Activated naive CD8-positive, alpha-beta T cell treated with anti-CD3 and anti-CD28 coated beads, Interleukin-2, amount 50 U/mL, for 24 hours (primary cell): ENCODE results near the gene GRIA1.

ENCODE experiments used
- ATAC-seq: fragments of 150-1000 bp; cut with Tn5 transposase; one replicate; pipeline ENCODE4 v1.10.0; 2021
- DNase-seq: peaks from one replicate; pipeline ENCODE4 v3.0.0; 2021
- H3K27ac Mint-ChIP-seq: one replicate; pipeline ENCODE4 v1.8.0; 2021; ENCODE audit warnings: mild to moderate bottlenecking, mixed read lengths
- H3K27me3 Mint-ChIP-seq: one replicate; pipeline ENCODE4 v1.8.0; 2021; ENCODE audit warnings: mixed read lengths
- H3K36me3 Mint-ChIP-seq: one replicate; pipeline ENCODE4 v1.8.0; 2021; ENCODE audit warnings: low read depth, mixed read lengths
- H3K4me1 Mint-ChIP-seq: one replicate; pipeline ENCODE4 v1.8.0; 2021; ENCODE audit warnings: mixed read lengths
- H3K4me3 Mint-ChIP-seq: one replicate; pipeline ENCODE4 v1.8.0; 2021; ENCODE audit warnings: mild to moderate bottlenecking, moderate library complexity, mixed read lengths
- H3K9me3 Mint-ChIP-seq: one replicate; pipeline ENCODE4 v1.8.0; 2021; ENCODE audit warnings: mixed read lengths

The GRIA1 gene

GRCh38 chr5:153480401-153480800 lies 10.1 kb upstream of the GRIA1 start:
- Mint-ChIP-seq H3K27ac (no peak overlapping the region), H3K4me3 (no peak overlapping the region), H3K4me1 (no peaks in the 10 kb centered on the region), H3K9me3 (peaks cover 3% of the 10 kb centered on the region), H3K27me3 (peaks cover 5% of the 10 kb centered on the region), H3K36me3 (no peaks in the 10 kb centered on the region)
- DNase-seq (no peak), ATAC-seq (no peak)

DNA sequence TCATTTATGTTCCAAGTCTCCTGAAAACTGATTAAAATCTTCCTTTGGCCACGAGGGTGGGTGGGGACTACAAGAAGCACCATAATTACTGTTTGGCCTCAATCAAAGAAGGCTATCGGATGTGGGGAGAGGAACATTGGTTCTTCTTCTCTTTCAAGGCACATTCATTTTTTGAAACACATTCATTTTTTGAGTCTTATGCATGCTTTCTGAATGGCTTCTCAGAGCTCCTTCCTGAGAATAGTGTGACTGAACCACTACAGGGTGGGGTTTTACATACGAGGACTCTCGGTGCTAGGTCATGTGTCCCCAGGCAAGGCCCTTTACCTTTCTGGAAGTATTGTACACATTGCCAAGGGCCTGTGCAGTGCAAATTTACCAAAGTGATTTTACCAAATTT lies 7.0 kb upstream of the GRIA1 start:
- H3K27me3 Mint-ChIP-seq: no peaks in the 10 kb centered on the region
- H3K9me3 Mint-ChIP-seq: peaks cover 3% of the 10 kb centered on the region
- no peak for DNase-seq
- no peak overlapping the region for H3K27ac Mint-ChIP-seq
- ATAC-seq: no peak
- H3K4me1 Mint-ChIP-seq: no peaks in the 10 kb centered on the region
- no peaks in the 10 kb centered on the region for H3K36me3 Mint-ChIP-seq
- H3K4me3 Mint-ChIP-seq: no peak overlapping the region

DNA sequence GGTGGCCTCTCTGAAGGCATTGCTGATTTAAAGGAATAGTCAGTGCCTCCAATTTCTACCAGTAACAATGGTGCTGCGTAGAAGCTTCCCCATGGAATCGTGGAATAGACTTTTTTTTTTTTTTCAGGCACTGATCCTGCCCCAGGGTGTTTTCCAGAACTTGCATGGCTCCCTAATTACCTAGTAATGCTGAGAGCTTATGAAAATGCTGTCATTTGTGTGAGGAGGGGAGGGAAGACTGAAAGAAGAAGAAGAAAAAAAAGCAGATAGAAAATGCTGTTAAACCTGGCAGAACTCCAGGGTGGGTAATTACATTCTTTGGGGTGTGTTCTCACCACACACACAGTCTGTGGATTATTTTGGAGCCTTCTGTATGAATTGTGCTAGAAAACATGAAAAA lies 4.8 kb upstream of the GRIA1 start:
- Mint-ChIP-seq H3K27ac (no peak overlapping the region), H3K27me3 (peaks cover 8% of the 10 kb centered on the region), H3K4me1 (no peaks in the 10 kb centered on the region), H3K36me3 (no peaks in the 10 kb centered on the region), H3K4me3 (no peak overlapping the region), H3K9me3 (peaks cover 3% of the 10 kb centered on the region)
- ATAC-seq (no peak), DNase-seq (no peak)

DNA sequence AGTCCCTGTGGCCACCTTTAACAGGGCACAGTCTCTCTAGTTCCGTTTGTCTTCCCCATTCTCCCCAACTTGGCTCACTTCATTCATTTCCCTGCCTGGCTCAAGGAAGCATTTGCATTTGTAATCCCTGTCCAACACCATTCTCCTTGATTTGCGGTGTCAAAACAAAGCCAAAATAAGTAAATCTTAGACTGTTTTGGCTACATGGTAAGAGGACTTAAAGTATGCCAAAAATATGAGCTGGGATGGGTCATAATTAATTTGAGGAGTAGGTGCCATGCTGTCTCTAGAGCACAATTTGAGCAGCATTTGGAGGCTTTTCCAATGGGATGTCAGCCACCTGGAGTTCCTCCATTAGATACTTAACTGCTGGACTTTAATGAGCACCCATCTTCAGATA lies 3.7 kb upstream of the GRIA1 start:
- ATAC-seq (no peak), DNase-seq (no peak)
- Mint-ChIP-seq H3K36me3 (no peaks in the 10 kb centered on the region), H3K27ac (no peak overlapping the region), H3K4me1 (no peaks in the 10 kb centered on the region), H3K4me3 (no peak overlapping the region), H3K9me3 (peaks cover 3% of the 10 kb centered on the region), H3K27me3 (peaks cover 15% of the 10 kb centered on the region)

- DNase-seq: no peak
These were observed 859 bp upstream of the GRIA1 start for GRCh38 chr5:153489611-153490010.

GRCh38 chr5:153491038-153491744 lies 721 bp downstream of the GRIA1 start:
- H3K36me3 Mint-ChIP-seq: no peaks in the 10 kb centered on the region
- no peak for ATAC-seq
- peaks cover 24% of the 10 kb centered on the region for H3K27me3 Mint-ChIP-seq
- no peak overlapping the region for H3K27ac Mint-ChIP-seq
- H3K4me3 Mint-ChIP-seq: no peak overlapping the region
- H3K4me1 Mint-ChIP-seq: no peaks in the 10 kb centered on the region
- H3K9me3 Mint-ChIP-seq: no peaks in the 10 kb centered on the region
- DNase-seq: no peak

More at GRCh38 chr5:153489611-153490010, 859 bp upstream of the GRIA1 start:
- no peaks in the 10 kb centered on the region for H3K4me1 Mint-ChIP-seq
- ATAC-seq: no peak
- peaks cover 3% of the 10 kb centered on the region for H3K9me3 Mint-ChIP-seq
- peaks cover 24% of the 10 kb centered on the region for H3K27me3 Mint-ChIP-seq
- H3K27ac Mint-ChIP-seq: no peak overlapping the region
- no peak overlapping the region for H3K4me3 Mint-ChIP-seq
- H3K36me3 Mint-ChIP-seq: no peaks in the 10 kb centered on the region

DNA sequence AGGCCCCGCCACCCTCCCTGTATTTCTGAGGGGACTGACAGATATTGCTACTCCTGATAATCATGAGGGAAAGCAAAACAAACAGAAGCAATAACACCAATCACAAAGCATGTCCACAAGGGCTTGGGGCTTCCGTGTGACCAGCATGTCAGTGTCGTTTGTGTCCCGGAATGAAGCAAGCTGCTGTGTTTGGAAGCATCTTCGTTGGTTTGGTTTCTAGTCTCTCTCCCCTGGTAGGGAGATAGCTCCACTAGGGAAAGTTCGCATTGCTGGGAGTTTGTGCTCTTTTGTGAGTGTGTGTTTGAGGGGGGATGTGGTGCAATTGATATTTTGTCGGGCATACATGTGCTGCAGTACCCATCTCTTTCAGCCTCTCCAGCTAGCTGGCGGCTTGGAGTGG lies 1.4 kb downstream of the GRIA1 start:
- no peak overlapping the region for H3K27ac Mint-ChIP-seq
- H3K4me1 Mint-ChIP-seq: no peaks in the 10 kb centered on the region
- peaks cover 24% of the 10 kb centered on the region for H3K27me3 Mint-ChIP-seq
- ATAC-seq: no peak
- H3K9me3 Mint-ChIP-seq: no peaks in the 10 kb centered on the region
- H3K36me3 Mint-ChIP-seq: no peaks in the 10 kb centered on the region
- no peak overlapping the region for H3K4me3 Mint-ChIP-seq
- no peak for DNase-seq

GRCh38 chr5:153496835-153497234 lies 6.4 kb downstream of the GRIA1 start:
- DNase-seq (no peak), ATAC-seq (no peak)
- Mint-ChIP-seq H3K27ac (no peak overlapping the region), H3K9me3 (no peaks in the 10 kb centered on the region), H3K36me3 (no peaks in the 10 kb centered on the region), H3K27me3 (peaks cover 8% of the 10 kb centered on the region), H3K4me3 (no peak overlapping the region), H3K4me1 (no peaks in the 10 kb centered on the region)

DNA sequence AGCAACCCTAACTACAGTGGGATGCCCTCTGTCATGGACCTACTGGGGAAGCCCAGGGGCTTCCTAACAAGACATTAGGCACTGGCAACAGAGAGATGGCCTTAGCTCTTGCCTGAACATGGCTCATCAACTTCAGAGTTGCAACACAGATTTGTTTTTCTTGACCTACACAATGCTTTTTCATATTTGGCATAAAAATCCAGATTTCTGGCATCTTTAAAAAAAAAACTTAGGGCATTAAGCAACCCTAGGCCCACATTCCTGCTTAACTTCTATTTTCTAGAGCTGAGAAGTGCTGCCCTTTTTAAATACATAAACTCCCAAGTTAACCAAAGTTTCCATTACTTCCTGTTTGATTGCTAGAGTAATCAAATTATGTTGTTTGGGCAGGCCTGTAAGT lies 8.0 kb downstream of the GRIA1 start:
- no peaks in the 10 kb centered on the region for H3K9me3 Mint-ChIP-seq
- DNase-seq (no peak), ATAC-seq (no peak)
- no peaks in the 10 kb centered on the region for H3K36me3 Mint-ChIP-seq
- H3K4me1 Mint-ChIP-seq: no peaks in the 10 kb centered on the region
- H3K27ac Mint-ChIP-seq: no peak overlapping the region
- no peak overlapping the region for H3K4me3 Mint-ChIP-seq
- peaks cover 2% of the 10 kb centered on the region for H3K27me3 Mint-ChIP-seq

GRCh38 chr5:153500178-153500577 lies 9.7 kb downstream of the GRIA1 start:
- ATAC-seq: no peak
- Mint-ChIP-seq H3K9me3 (no peaks in the 10 kb centered on the region), H3K27me3 (no peaks in the 10 kb centered on the region)

GRCh38 chr5:153504726-153505125 lies 14.3 kb downstream of the GRIA1 start:
- Mint-ChIP-seq H3K36me3 (no peaks in the 10 kb centered on the region), H3K27ac (no peak overlapping the region), H3K27me3 (no peaks in the 10 kb centered on the region), H3K4me1 (no peaks in the 10 kb centered on the region), H3K4me3 (no peak overlapping the region), H3K9me3 (no peaks in the 10 kb centered on the region)
- DNase-seq (no peak), ATAC-seq (no peak)

More at GRCh38 chr5:153500178-153500577, 9.7 kb downstream of the GRIA1 start:
- no peaks in the 10 kb centered on the region for H3K36me3 Mint-ChIP-seq
- H3K4me1 Mint-ChIP-seq: no peaks in the 10 kb centered on the region
- no peak overlapping the region for H3K27ac Mint-ChIP-seq
- no peak for DNase-seq
- no peak overlapping the region for H3K4me3 Mint-ChIP-seq

DNA sequence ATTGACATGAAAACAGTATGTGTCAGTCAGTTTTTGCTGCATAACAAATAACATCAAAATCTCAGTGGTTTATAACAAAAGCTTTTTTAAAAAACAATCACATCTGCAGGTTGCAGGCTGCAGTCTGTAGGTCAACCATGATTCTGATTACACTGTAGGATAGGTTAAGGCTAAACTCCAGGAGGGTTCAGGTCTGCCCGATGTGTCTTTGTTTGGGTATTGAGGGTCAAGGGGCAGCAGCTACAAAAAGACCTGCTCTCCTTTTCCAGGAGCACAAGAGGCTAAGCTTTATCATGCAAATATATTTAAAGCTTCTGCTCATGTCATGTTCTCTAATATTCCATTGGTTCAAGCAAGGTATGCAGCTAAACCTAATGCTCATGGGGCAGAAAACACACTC lies 18.2 kb downstream of the GRIA1 start:
- DNase-seq: no peak
- no peak overlapping the region for H3K27ac Mint-ChIP-seq
- H3K4me1 Mint-ChIP-seq: no peaks in the 10 kb centered on the region
- no peak for ATAC-seq
- no peaks in the 10 kb centered on the region for H3K9me3 Mint-ChIP-seq
- no peaks in the 10 kb centered on the region for H3K36me3 Mint-ChIP-seq
- no peak overlapping the region for H3K4me3 Mint-ChIP-seq
- H3K27me3 Mint-ChIP-seq: peaks cover 2% of the 10 kb centered on the region

GRCh38 chr5:153511622-153512021 lies 21.2 kb downstream of the GRIA1 start:
- DNase-seq: no peak
- no peaks in the 10 kb centered on the region for H3K4me1 Mint-ChIP-seq
- H3K4me3 Mint-ChIP-seq: no peak overlapping the region
- peaks cover 2% of the 10 kb centered on the region for H3K27me3 Mint-ChIP-seq
- H3K9me3 Mint-ChIP-seq: no peaks in the 10 kb centered on the region
- no peak for ATAC-seq
- no peak overlapping the region for H3K27ac Mint-ChIP-seq
- H3K36me3 Mint-ChIP-seq: no peaks in the 10 kb centered on the region

DNA sequence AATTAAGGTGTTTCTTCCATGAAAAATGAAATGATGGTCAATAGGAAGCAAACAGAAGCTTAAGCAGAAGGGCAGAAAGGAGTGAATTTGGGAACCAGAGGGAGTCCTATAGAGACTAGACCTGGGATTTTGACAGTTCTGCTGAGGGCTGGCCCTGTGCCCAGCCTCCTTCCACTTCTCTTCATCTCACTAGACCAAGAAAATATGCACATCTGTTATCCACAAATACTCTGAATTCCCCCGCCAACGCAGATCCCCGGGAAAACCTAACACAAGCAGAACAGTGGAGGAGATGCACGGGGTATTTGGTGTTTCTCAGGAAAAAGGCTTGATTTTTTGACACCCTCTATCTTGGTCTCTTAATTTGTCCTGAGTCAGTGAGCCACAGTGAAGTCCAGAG lies 22.7 kb downstream of the GRIA1 start:
- Mint-ChIP-seq H3K27ac (no peak overlapping the region), H3K36me3 (no peaks in the 10 kb centered on the region), H3K4me3 (no peak overlapping the region), H3K27me3 (peaks cover 3% of the 10 kb centered on the region), H3K4me1 (no peaks in the 10 kb centered on the region), H3K9me3 (no peaks in the 10 kb centered on the region)
- no peak for ATAC-seq
- DNase-seq: no peak

- no peak overlapping the region for H3K4me3 Mint-ChIP-seq
- no peaks in the 10 kb centered on the region for H3K9me3 Mint-ChIP-seq
- H3K36me3 Mint-ChIP-seq: no peaks in the 10 kb centered on the region
- no peak for ATAC-seq
- H3K4me1 Mint-ChIP-seq: no peaks in the 10 kb centered on the region
- peaks cover 3% of the 10 kb centered on the region for H3K27me3 Mint-ChIP-seq
- no peak overlapping the region for H3K27ac Mint-ChIP-seq
- DNase-seq: no peak
These were observed 24.8 kb downstream of the GRIA1 start for GRCh38 chr5:153515301-153515700.
